Ecto neural progenitor cell (in vitro differentiated cells): Measurements from ENCODE around the gene CCDC30.
"Not testable (repeated sequence)": the region's sequence is repeated elsewhere in the genome, so short reads cannot be mapped to it uniquely, and the experiment has no call there.

Source experiments
- DNase-seq: peaks from one replicate; pipeline ENCODE4 v3.0.0-alpha.2; 2018; ENCODE audit warnings: low spot score

CCDC30 gene

GRCh38 chr1:42453386-42453785, 9.7 kb upstream of the CCDC30 start:
- no peak for DNase-seq

- no peak for DNase-seq
Observed at GRCh38 chr1:42454403-42454802, 8.7 kb upstream of the CCDC30 start.

- DNase-seq, result peak; percentile 88
Observed at GRCh38 chr1:42456010-42456753, 6.9 kb upstream of the CCDC30 start, which contains the start of the genes PPCS and ZMYND12. Gene PPCS, plus strand, starts transcription at chr1:42456543. Its CDS starts 23 bp downstream, at chr1:42456566. Gene ZMYND12, minus strand, starts transcription at chr1:42456022. Its CDS starts 25 bp downstream, at chr1:42455997.

- DNase-seq, result no peak
Observed at GRCh38 chr1:42456754-42457089, 6.4 kb upstream of the CCDC30 start.

GRCh38 chr1:42461196-42461595, 1.9 kb upstream of the CCDC30 start:
- no peak for DNase-seq

GRCh38 chr1:42463921-42464320, 835 bp downstream of the CCDC30 start:
- DNase-seq, result no peak

GRCh38 chr1:42466030-42466429, 2.9 kb downstream of the CCDC30 start:
- no peak for DNase-seq

- no peak for DNase-seq
Observed at GRCh38 chr1:42469727-42470126, 6.6 kb downstream of the CCDC30 start.

GRCh38 chr1:42476605-42477004, 13.5 kb downstream of the CCDC30 start:
- DNase-seq, result no peak

GRCh38 chr1:42477354-42477753, 14.3 kb downstream of the CCDC30 start:
- DNase-seq, result not testable (repeated sequence)

GRCh38 chr1:42477775-42478174, 14.7 kb downstream of the CCDC30 start:
- DNase-seq, result no peak

- no peak for DNase-seq
Observed at GRCh38 chr1:42479621-42480020, 16.5 kb downstream of the CCDC30 start.

- no peak for DNase-seq
Observed at GRCh38 chr1:42480921-42481320, 17.8 kb downstream of the CCDC30 start.

- no peak for DNase-seq
Observed at GRCh38 chr1:42482635-42483153, 19.6 kb downstream of the CCDC30 start.

GRCh38 chr1:42484382-42484781, 21.3 kb downstream of the CCDC30 start:
- DNase-seq, result no peak

GRCh38 chr1:42490237-42490636, 27.2 kb downstream of the CCDC30 start:
- DNase-seq, result no peak

- DNase-seq, result not testable (repeated sequence)
Observed at GRCh38 chr1:42502031-42502430, 38.9 kb downstream of the CCDC30 start.

- no peak for DNase-seq
Observed at GRCh38 chr1:42504535-42505128, 41.5 kb downstream of the CCDC30 start.

- no peak for DNase-seq
Observed at GRCh38 chr1:42506576-42506975, 43.5 kb downstream of the CCDC30 start.

- DNase-seq, result not testable (repeated sequence)
Observed at GRCh38 chr1:42511581-42512155, 48.6 kb downstream of the CCDC30 start.

- DNase-seq, result no peak
Observed at GRCh38 chr1:42518908-42519307, 55.8 kb downstream of the CCDC30 start.

GRCh38 chr1:42523171-42523570, 60.1 kb downstream of the CCDC30 start:
- DNase-seq, result no peak

- no peak for DNase-seq
Observed at GRCh38 chr1:42524330-42524729, 61.2 kb downstream of the CCDC30 start.
